HG03565 (cell line): ENCODE results near the gene CLSTN2.

Experiments
- ATAC-seq: cut with Tn5 transposase; IDR thresholded peaks from one replicate; pipeline ENCODE4 v1.9.1; 2021; ENCODE audit warnings: mild to moderate bottlenecking, moderate library complexity; ENCODE audit not compliant: unreplicated experiment

Gene CLSTN2

GRCh38 chr3:140472306-140473020, 537.5 kb downstream of the CLSTN2 start:
- no peak for ATAC-seq

- no peak for ATAC-seq
These were observed 552.6 kb downstream of the CLSTN2 start for GRCh38 chr3:140487566-140487965.

- no peak for ATAC-seq
These were observed 558.3 kb downstream of the CLSTN2 start for GRCh38 chr3:140493271-140493670.

- no peak for ATAC-seq
These were observed 560.0 kb downstream of the CLSTN2 start for GRCh38 chr3:140494970-140495369.

- ATAC-seq: no peak
These were observed 562.3 kb downstream of the CLSTN2 start for GRCh38 chr3:140497331-140497730.

GRCh38 chr3:140499114-140499757, 564.3 kb downstream of the CLSTN2 start:
- no peak for ATAC-seq

- ATAC-seq: no peak
These were observed 565.5 kb downstream of the CLSTN2 start for GRCh38 chr3:140500473-140500872.

GRCh38 chr3:140501061-140501769, 566.2 kb downstream of the CLSTN2 start:
- ATAC-seq: no peak

GRCh38 chr3:140501770-140502364, 566.9 kb downstream of the CLSTN2 start:
- ATAC-seq: no peak

- ATAC-seq: peak; percentile 74
These were observed 570.2 kb downstream of the CLSTN2 start for GRCh38 chr3:140505213-140505612.

GRCh38 chr3:140505876-140506275, 570.9 kb downstream of the CLSTN2 start:
- ATAC-seq: no peak

GRCh38 chr3:140508550-140508949, 573.6 kb downstream of the CLSTN2 start:
- ATAC-seq: no peak

GRCh38 chr3:140509534-140509933, 574.5 kb downstream of the CLSTN2 start:
- no peak for ATAC-seq

GRCh38 chr3:140510303-140510861, 575.4 kb downstream of the CLSTN2 start:
- ATAC-seq: no peak

GRCh38 chr3:140521751-140522445, 586.9 kb downstream of the CLSTN2 start:
- ATAC-seq: no peak

- no peak for ATAC-seq
These were observed 587.8 kb downstream of the CLSTN2 start for GRCh38 chr3:140522653-140523380.

- ATAC-seq: no peak
These were observed 588.6 kb downstream of the CLSTN2 start for GRCh38 chr3:140523600-140523999.

- ATAC-seq: no peak
These were observed 592.2 kb downstream of the CLSTN2 start for GRCh38 chr3:140527156-140527555.

- no peak for ATAC-seq
These were observed 594.1 kb downstream of the CLSTN2 start for GRCh38 chr3:140529096-140529495.

- no peak for ATAC-seq
These were observed 594.6 kb downstream of the CLSTN2 start for GRCh38 chr3:140529558-140529957.
